ENCODE measurements around the gene DNAH12. TPM values are rescaled to one million over a fixed set of nuclear protein-coding genes. Genes with fewer than 3 reads are reported as not detected.

Gene DNAH12
- total RNA-seq, 1 experiment from 2014 or later: not detected

Other genes with a start within 250 kb of the DNAH12 start
- gene PDE12, start 11.9 kb upstream of the DNAH12 start, total RNA-seq (2021): 16.2 to 16.9 TPM (median 16.4 TPM) in 3 replicates
- gene ARF4, start 53.0 kb upstream of the DNAH12 start, total RNA-seq (2021): 117 to 118 TPM (median 117 TPM) in 3 replicates
- 12.4 to 15.1 TPM (median 13.9 TPM) in 3 replicates for gene DENND6A, start 148.7 kb upstream of the DNAH12 start, total RNA-seq (2021)
- gene SLMAP, start 212.0 kb upstream of the DNAH12 start, total RNA-seq (2021): 75.5 to 79.5 TPM (median 78.3 TPM) in 3 replicates